Stimulated activated naive CD8-positive, alpha-beta T cell treated with anti-CD3 and anti-CD28 coated beads, Interleukin-15, Interleukin-2, amounts not matched to agents 100 ng/mL and 50 ng/mL, for 24 hours (primary cell): ENCODE measurements around the gene PRSS12.
"Not testable (repeated sequence)": the region's sequence is repeated elsewhere in the genome, so short reads cannot be mapped to it uniquely, and the experiment has no call there.

ENCODE experiments used
- H3K27ac Mint-ChIP-seq: one replicate; pipeline ENCODE4 v1.8.0; 2021; ENCODE audit warnings: mild to moderate bottlenecking, mixed read lengths
- H3K27me3 Mint-ChIP-seq: one replicate; pipeline ENCODE4 v1.8.0; 2021; ENCODE audit warnings: mixed read lengths
- H3K36me3 Mint-ChIP-seq: one replicate; pipeline ENCODE4 v1.8.0; 2021; ENCODE audit warnings: low read depth, mixed read lengths
- H3K4me1 Mint-ChIP-seq: one replicate; pipeline ENCODE4 v1.8.0; 2021; ENCODE audit warnings: low read depth, mixed read lengths
- H3K4me3 Mint-ChIP-seq: one replicate; pipeline ENCODE4 v1.8.0; 2021; ENCODE audit warnings: mild to moderate bottlenecking, mixed read lengths
- H3K9me3 Mint-ChIP-seq: one replicate; pipeline ENCODE4 v1.8.0; 2021; ENCODE audit warnings: mixed read lengths

PRSS12 gene

DNA sequence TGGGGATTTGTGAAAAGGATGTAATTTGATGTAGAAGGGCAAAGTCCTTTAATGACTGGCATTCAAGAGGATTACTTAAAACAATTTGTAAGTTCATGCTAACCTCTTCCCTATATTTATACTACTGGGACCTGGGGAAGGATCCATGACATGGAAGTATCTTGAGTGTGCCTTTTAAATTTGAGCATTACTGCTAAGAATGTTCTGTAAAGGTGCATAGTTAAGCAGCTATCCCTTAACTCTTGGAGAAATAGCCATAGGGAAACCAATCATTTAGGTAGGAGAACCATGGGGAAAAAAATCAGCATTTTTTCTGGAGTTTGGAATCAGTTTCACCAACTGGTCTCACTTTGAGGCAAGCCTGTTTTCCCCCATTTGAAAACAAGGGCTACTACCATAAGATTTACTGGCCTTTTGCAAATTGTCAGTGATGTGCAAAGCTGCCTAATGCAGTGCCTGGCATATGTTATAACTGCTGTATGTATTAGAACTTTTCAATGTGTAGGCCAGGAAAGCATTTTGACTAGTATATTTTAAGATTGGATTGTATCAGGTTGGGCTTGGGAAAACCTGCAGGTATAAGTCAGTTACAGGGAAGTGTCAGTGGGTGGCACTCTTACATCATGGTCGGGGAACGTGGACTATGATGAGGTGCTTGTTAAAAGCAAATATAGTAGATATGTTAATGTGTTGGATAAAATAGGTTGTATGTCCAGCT lies 72.1 kb downstream of the PRSS12 start:
- Mint-ChIP-seq H3K36me3 (peaks cover 46% of the 10 kb centered on the region), H3K9me3 (no peaks in the 10 kb centered on the region), H3K4me1 (peaks cover 46% of the 10 kb centered on the region), H3K4me3 (peak overlapping the region; percentile 94), H3K27me3 (no peaks in the 10 kb centered on the region), H3K27ac (peak overlapping the region; percentile 91)

DNA sequence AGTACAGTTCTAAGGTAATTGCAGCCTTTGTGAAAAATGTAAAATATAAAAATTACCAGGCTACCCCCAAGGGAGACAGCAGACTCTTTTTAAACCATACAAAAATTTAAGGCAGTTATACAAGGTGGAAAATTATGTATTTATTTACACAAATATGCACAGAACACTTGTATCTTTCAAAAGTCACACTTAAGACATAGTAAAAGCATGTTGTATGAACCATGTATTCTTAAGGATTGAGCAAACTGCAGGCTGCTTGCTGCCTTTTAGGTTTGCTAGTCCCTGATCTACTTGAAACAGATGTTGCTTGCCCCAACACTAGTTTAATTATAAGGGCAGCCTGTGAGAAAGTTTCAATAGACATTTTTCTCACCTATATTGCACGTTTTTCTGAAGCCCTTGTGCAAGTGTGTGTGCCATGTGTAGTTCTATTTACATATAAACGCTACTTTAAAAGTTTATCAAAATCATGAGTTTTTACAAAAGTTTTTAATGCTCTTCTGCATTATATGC lies 72.8 kb downstream of the PRSS12 start:
- Mint-ChIP-seq H3K4me1 (peaks cover 46% of the 10 kb centered on the region), H3K4me3 (peak overlapping the region; percentile 94), H3K27me3 (no peaks in the 10 kb centered on the region), H3K36me3 (peaks cover 46% of the 10 kb centered on the region), H3K27ac (peak overlapping the region; percentile 99), H3K9me3 (no peaks in the 10 kb centered on the region)

DNA sequence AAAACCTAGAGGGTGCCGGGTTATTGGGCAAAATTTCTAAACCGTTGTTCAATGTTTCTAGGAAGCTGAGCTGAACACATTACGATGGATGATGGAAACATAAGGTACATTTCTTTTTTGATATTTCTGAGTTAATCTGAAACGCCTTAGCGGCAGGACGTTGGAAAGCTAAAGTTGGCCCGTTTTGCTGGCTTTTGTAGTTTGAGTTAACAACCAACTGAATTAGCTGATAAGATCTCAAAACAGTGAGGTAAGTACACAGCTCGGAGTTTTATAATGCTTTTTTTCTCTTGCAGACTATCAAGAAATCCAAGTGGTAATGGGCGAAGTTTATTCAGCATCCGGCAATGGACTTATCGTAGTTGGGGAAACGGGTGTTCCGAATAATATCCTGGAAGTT lies 73.5 kb downstream of the PRSS12 start:
- H3K27me3 Mint-ChIP-seq, result no peaks in the 10 kb centered on the region
- no peaks in the 10 kb centered on the region for H3K9me3 Mint-ChIP-seq
- H3K4me1 Mint-ChIP-seq, result peaks cover 46% of the 10 kb centered on the region
- H3K27ac Mint-ChIP-seq, result peak overlapping the region; percentile 99
- peaks cover 46% of the 10 kb centered on the region for H3K36me3 Mint-ChIP-seq
- H3K4me3 Mint-ChIP-seq, result peak overlapping the region; percentile 94

DNA sequence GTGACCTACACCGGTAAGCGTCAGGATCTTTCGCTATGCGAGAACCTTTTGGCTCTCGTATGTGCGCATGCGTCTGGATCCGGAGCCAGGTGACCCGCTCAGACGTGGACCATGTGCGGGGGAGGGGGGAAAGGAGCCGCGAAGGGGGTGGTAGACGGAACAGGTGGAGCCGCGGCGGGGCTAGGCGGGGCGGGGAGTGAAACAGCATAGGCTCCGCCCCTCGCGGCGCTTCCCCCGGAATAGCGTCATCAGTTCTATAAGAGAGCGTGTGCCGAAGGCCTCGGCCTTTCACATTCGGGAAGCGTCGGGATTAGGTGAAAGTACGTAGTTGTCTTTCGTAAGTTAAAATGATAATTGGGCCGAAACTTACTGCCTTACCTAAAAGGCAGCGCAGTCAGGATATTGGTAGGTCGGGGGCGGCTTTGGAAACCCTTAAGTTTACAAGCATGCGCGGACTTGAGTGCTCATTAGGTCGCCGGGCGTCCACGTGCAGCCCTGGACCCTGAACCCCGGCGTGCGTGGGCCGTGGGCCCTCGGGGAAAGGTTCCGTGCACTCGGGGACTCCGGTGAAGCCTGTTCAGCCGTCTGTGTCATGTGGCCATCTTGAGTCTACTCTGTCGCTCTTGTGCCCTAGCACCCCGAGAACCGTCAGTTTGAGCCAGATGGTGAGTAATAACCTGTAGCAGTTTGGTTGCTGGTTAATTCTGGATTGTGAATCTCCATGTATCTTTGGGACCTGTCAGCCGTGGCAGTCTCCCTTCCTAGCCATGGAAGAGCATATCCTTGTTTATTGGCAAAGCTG lies 74.1 kb downstream of the PRSS12 start:
- peaks cover 46% of the 10 kb centered on the region for H3K4me1 Mint-ChIP-seq
- H3K36me3 Mint-ChIP-seq, result peaks cover 46% of the 10 kb centered on the region
- H3K27ac Mint-ChIP-seq, result peak overlapping the region; percentile 99
- H3K4me3 Mint-ChIP-seq, result peak overlapping the region; percentile 94
- H3K9me3 Mint-ChIP-seq, result no peaks in the 10 kb centered on the region
- no peaks in the 10 kb centered on the region for H3K27me3 Mint-ChIP-seq

DNA sequence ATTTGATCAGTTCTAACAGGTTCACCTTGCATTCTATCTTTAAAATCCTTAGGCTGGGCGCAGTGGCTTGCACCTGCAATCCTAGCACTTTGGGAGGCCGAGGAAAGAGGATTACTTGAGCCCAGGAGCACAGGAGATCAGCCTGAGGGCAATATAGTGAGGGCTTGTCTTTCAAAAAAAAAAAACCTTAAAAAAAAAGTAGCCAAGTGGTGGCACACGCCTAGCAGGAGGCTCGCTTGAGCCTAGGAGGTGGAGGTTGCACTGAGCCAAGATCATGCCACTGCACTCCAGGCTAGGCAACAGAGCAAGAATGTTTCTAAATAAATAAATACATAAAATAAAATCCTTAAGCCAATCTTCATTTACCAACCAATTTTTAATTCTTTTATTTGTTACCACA lies 75.6 kb downstream of the PRSS12 start:
- H3K4me3 Mint-ChIP-seq, result peak overlapping the region; percentile 94
- H3K36me3 Mint-ChIP-seq, result peaks cover 40% of the 10 kb centered on the region
- no peaks in the 10 kb centered on the region for H3K9me3 Mint-ChIP-seq
- no peaks in the 10 kb centered on the region for H3K27me3 Mint-ChIP-seq
- peaks cover 43% of the 10 kb centered on the region for H3K4me1 Mint-ChIP-seq
- H3K27ac Mint-ChIP-seq, result no peak overlapping the region

DNA sequence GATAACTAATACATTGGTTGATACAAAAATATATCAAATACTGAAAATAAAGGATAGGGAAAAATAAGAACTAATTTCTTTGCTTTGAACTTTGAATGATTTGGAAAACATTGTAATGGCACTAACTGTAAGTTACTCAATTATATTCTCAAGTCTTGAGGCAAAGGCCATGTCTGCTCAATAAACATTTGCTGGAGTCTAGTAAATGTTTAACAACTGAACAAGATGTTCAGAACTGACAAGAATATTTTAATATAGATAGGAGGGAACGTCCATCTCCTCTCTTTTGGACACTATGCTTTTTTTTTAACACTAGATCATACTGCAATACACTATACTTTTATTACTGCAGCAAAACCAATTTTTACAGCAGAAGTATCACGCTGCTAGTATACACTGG lies 76.2 kb downstream of the PRSS12 start:
- H3K36me3 Mint-ChIP-seq, result peaks cover 33% of the 10 kb centered on the region
- H3K27me3 Mint-ChIP-seq, result no peaks in the 10 kb centered on the region
- H3K27ac Mint-ChIP-seq, result no peak overlapping the region
- no peaks in the 10 kb centered on the region for H3K9me3 Mint-ChIP-seq
- no peak overlapping the region for H3K4me3 Mint-ChIP-seq
- H3K4me1 Mint-ChIP-seq, result peaks cover 37% of the 10 kb centered on the region

DNA sequence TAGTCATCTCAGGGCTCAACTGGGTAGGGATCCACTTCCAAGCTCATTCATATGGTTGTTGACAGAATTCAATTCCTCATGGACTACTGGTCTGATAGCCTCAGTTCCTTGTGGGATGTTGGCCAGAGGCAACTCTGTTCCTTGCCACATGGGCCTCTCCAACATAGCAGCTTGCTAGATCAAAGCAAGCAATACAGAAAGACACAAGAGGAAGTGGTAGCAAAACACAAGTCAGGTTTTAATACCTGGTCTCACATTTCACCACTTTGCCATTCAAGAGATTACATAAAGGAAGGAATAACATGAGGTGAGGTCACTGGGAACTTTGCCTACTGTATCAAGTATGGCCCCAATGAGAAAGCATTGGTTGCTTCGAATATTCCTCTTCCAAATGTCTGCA lies 79.2 kb downstream of the PRSS12 start:
- Mint-ChIP-seq H3K27me3 (peaks cover 4% of the 10 kb centered on the region), H3K4me1 (peaks cover 21% of the 10 kb centered on the region), H3K27ac (no peak overlapping the region)

DNA sequence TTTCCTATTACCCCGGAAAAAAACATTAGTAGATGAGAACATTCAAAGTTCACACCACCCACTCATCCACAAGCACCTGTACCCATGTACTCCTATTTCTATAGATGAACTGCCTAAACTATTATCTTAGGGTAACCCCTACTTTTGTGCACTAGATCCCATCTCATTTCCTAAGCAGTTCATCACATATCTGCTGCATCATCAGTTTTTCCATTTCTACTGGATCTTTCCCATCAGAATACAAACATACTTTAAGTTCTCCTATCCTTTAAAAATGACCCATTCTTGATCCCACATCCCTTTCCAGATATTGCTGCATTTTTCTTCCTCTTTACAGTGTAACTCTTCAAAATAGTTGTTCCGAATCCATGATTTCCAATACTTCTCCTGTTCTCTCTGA lies 81.0 kb downstream of the PRSS12 start:
- Mint-ChIP-seq H3K27me3 (peaks cover 4% of the 10 kb centered on the region), H3K9me3 (no peaks in the 10 kb centered on the region), H3K36me3 (no peaks in the 10 kb centered on the region), H3K4me1 (peaks cover 2% of the 10 kb centered on the region), H3K27ac (no peak overlapping the region), H3K4me3 (no peak overlapping the region)

More for the DNA sequence above, 79.2 kb downstream of the PRSS12 start:
- no peaks in the 10 kb centered on the region for H3K9me3 Mint-ChIP-seq
- H3K36me3 Mint-ChIP-seq, result peaks cover 4% of the 10 kb centered on the region
- H3K4me3 Mint-ChIP-seq, result no peak overlapping the region

DNA sequence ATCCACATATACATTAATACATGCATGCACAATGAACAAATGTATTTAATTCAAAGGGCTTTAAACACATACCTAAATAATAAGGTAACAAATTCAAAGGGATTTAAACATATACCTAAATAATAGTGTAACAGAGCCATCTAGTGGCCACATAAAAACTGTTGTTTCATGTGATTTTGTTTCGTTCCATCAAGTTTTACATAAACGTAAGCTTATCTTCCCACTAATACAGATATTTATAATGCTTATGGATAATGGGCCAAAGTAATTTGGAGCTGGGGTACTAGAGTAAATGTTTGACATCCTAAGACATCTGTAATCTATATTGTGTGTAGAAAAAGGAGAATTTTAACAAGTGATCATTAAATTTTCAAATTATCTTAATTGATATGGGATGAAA lies 82.3 kb downstream of the PRSS12 start:
- Mint-ChIP-seq H3K36me3 (no peaks in the 10 kb centered on the region), H3K4me1 (no peaks in the 10 kb centered on the region), H3K27ac (no peak overlapping the region), H3K9me3 (no peaks in the 10 kb centered on the region), H3K4me3 (no peak overlapping the region), H3K27me3 (peaks cover 4% of the 10 kb centered on the region)

DNA sequence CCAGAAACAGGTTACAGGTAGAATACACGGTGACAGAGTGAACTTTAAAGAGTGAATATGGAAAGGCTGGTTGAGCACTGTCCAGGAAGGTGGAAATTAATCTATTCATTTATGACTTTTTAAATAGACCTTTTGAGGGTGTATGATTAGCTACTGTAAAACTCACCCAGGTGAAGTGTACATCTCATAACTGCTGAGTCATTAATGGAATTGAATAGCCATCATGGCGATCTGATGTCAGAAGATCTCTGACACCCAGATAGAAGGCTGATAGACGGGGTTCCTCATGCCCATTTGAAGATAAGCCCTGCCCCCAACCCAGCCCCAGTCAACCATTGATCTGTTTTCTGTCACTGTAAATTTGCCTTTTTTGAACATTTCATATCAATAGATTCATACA lies 84.0 kb downstream of the PRSS12 start:
- Mint-ChIP-seq H3K4me3 (no peak overlapping the region), H3K9me3 (no peaks in the 10 kb centered on the region), H3K36me3 (no peaks in the 10 kb centered on the region), H3K27ac (no peak overlapping the region), H3K27me3 (peaks cover 15% of the 10 kb centered on the region), H3K4me1 (no peaks in the 10 kb centered on the region)

DNA sequence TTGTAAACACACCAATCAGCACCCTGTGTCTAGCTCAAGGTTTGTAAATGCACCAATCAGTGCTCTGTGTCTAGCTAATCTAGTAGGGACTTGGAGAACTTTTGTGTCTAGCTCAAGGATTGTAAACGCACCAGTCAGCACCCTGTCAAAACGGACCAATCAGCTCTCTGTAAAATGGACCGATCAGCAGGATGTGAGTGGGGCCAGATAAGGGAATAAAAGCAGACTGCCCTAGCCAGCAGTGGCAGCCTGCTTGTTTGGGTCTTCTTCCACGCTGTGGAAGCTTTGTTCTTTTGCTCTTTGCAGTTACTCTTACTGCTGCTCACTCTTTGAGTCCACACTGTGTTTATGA lies 86.7 kb downstream of the PRSS12 start:
- not testable (repeated sequence) for H3K36me3 Mint-ChIP-seq, H3K9me3 Mint-ChIP-seq, H3K27ac Mint-ChIP-seq, H3K4me1 Mint-ChIP-seq
- peaks cover 21% of the 10 kb centered on the region for H3K27me3 Mint-ChIP-seq
- peak overlapping the region; percentile 30 for H3K4me3 Mint-ChIP-seq

DNA sequence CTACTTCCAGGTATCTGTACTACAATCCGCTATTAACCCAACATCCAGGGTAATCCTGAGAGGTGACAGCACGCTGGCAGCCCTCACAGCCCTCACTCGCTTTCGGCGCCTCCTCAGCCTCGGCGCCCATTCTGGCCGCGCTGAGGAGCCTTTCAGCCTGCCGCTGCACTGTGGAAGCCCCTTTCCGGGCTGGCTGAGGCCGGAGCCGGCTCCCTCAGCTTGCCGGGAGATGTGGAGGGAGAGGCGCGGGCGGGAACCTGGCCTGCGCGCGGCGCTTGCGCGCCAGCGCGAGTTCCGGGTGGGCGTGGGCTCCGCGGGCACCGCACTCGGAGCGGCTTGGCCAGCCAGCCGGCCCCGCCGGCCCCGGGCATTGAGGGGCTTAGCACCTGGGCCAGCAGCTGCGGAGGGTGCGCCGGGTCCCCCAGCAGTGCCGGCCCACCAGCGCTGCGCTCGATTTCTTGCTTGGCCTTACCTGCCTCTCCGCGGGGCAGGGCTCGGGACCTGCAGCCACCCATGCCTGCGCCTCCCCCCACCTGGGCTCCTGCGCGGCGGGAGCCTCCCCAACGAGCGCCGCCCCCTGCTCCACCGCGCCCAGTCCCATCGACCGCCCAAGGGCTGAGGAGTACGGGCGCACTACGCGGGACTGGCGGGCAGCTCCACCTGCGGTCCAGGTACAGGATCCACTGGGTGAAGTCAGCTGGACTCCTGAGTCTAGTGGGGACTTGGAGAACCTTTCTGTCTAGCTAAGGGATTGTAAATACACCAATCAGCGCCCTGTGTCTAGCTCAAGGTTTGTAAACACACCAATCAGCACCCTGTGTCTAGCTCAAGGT lies 87.3 kb downstream of the PRSS12 start:
- no peak overlapping the region for H3K27ac Mint-ChIP-seq

DNA sequence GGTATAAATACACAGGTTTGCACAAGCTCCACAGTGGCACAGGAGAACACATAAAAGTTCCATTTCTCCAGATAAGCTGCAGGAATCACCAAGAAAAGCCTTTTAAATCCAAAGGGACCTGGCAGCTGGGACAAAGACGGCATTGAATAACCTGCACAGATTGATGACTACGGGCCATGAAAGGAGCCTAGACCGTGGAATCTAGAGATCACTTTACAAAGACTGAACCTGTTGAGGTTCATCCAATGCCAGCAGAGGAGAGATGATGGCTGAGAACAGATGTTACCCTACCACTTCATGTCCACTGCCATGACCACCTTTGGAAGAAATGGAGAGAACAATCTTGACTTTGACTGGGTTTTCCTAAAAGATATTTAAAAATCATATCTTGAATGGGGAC lies 88.7 kb downstream of the PRSS12 start:
- H3K4me1 Mint-ChIP-seq, result no peaks in the 10 kb centered on the region
- H3K36me3 Mint-ChIP-seq, result no peaks in the 10 kb centered on the region
- H3K27ac Mint-ChIP-seq, result no peak overlapping the region
- no peaks in the 10 kb centered on the region for H3K9me3 Mint-ChIP-seq
- no peak overlapping the region for H3K4me3 Mint-ChIP-seq
- peaks cover 21% of the 10 kb centered on the region for H3K27me3 Mint-ChIP-seq

More for the DNA sequence above, 87.3 kb downstream of the PRSS12 start:
- peak overlapping the region; percentile 52 for H3K4me3 Mint-ChIP-seq
- no peaks in the 10 kb centered on the region for H3K9me3 Mint-ChIP-seq
- no peaks in the 10 kb centered on the region for H3K4me1 Mint-ChIP-seq
- H3K36me3 Mint-ChIP-seq, result no peaks in the 10 kb centered on the region
- H3K27me3 Mint-ChIP-seq, result peaks cover 21% of the 10 kb centered on the region

DNA sequence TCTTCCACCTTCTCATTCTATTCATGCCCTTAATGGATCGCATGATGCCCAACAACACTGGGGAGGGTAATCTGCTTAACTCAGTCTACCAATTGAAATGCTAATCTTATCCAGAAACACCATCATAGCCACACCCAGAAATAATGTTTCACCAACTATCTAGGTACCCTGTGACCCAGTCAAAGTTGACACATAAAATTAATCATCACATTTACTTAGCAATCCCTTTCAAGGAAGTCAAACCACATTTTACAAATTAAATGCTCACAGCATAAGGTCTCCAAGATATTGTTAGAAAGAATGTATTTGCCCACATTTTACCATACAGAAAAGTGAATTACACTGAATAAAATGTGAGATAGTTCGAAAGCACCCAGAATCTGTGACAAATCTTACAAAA lies 92.5 kb downstream of the PRSS12 start:
- peaks cover 23% of the 10 kb centered on the region for H3K27me3 Mint-ChIP-seq
- H3K9me3 Mint-ChIP-seq, result no peaks in the 10 kb centered on the region
- no peaks in the 10 kb centered on the region for H3K4me1 Mint-ChIP-seq
- H3K4me3 Mint-ChIP-seq, result no peak overlapping the region
- no peak overlapping the region for H3K27ac Mint-ChIP-seq
- no peaks in the 10 kb centered on the region for H3K36me3 Mint-ChIP-seq

DNA sequence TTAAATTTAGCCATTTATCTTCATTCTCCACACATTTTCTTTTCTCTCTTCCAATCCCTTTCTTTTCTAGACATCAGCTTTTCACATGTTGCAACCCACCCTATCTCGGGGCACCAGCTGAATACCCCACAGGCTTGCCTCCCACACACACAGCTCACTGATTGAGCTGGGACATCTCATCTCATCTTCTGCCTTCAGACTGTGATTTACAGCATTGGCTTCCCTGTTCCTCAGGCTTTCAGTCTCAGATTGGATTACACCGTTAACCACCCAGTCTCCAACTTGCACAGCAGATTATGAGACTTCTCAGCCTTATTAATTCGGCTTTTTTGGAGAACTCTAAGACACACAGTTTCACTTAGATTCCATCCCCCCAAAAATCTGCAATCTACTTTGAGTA lies 93.7 kb downstream of the PRSS12 start:
- Mint-ChIP-seq H3K4me3 (no peak overlapping the region), H3K4me1 (no peaks in the 10 kb centered on the region), H3K36me3 (no peaks in the 10 kb centered on the region)

More for the DNA sequence above, 93.7 kb downstream of the PRSS12 start:
- Mint-ChIP-seq H3K27me3 (peaks cover 15% of the 10 kb centered on the region), H3K9me3 (no peaks in the 10 kb centered on the region), H3K27ac (no peak overlapping the region)
